Measurements from ENCODE around the gene QTRT2. TPM values are rescaled to one million over a fixed set of nuclear protein-coding genes. Genes with fewer than 3 reads are reported as not detected.

The QTRT2 gene
- 7.6 TPM for total RNA-seq

DNA sequence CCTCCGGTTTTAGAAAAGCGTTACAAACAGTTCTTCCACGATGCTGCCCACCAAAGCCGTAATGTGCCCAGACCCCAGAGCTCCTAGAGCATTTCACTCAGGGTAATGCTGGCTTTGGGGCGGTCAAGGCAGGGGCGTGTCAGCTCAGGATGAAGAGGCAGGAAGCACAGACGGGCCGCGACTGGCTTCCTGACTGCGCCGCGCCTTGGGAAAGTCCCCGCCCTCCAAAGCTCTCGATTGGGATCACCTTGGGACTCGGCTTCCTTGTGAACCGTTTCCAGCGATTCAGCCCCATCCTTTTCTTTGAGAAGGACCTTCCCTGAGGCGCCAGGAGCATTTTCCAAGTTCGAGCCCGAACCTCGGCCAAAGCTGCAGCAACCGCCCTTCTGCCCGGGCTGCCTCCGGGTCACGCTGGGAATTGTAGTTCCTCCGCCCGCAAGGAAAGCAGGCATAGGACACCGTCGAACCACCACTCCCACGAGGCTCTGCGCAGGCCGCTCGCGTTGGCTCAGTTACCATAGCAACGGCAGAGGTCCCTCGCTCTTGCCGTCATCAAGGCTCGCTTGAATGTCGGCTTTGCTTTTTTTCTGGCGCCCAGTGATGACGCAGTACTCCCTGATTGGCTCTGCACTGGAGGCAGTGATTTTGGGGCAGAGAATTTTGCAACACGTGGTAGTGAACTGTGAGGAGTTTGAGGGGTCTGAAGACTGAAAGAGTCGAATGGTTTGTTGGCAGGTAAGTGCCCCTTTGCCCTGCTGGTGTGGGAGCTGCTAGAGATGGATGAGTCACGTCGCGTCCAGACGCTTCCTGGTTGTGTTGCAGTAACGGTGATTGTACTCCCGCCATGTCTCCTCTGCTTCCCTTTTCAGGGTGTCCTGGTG is at the start of gene QTRT2, which contains the start of gene CCDC191:
QTRT2 (plus strand) TSS at position 608 of the 881 bp plus-strand sequence. CDS start 8,521 bp downstream, outside the sequence.
CCDC191 (minus strand) TSS at position 397 of the 881 bp plus-strand sequence; CDS start at position 337, 60 bp downstream.
- DNase-seq (ENCODE audit: extremely low spot score in 2 of 2), result peak; percentile 99 to 100
- H3K9me3 ChIP-seq, result no peaks in the 10 kb centered on the region
- intact Hi-C loops (cut with DNase I), result no loop called here
- TF ChIP-seq POLR2AphosphoS5 (IDR thresholded peaks at IDR 0.05; ENCODE audit: insufficient read depth in 1 of 2, low read depth in 1 of 2) (peak; percentile 83 to 99), POLR2A (IDR thresholded peaks at IDR 0.05) (no peak)
- TF ChIP-seq, protein P1, sequence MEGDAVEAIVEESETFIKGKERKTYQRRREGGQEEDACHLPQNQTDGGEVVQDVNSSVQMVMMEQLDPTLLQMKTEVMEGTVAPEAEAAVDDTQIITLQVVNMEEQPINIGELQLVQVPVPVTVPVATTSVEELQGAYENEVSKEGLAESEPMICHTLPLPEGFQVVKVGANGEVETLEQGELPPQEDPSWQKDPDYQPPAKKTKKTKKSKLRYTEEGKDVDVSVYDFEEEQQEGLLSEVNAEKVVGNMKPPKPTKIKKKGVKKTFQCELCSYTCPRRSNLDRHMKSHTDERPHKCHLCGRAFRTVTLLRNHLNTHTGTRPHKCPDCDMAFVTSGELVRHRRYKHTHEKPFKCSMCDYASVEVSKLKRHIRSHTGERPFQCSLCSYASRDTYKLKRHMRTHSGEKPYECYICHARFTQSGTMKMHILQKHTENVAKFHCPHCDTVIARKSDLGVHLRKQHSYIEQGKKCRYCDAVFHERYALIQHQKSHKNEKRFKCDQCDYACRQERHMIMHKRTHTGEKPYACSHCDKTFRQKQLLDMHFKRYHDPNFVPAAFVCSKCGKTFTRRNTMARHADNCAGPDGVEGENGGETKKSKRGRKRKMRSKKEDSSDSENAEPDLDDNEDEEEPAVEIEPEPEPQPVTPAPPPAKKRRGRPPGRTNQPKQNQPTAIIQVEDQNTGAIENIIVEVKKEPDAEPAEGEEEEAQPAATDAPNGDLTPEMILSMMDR (IDR thresholded peaks at IDR 0.05), result no peak
- peak within 1 kb of the TSS; percentile 62 to 65 for H3K4me3 ChIP-seq
- no peaks in the 10 kb centered on the region for H3K36me3 ChIP-seq
- no peaks in the 10 kb centered on the region for H3K27me3 ChIP-seq
- H3K4me1 ChIP-seq, result peaks cover 35% of the 10 kb centered on the region
- H3K27ac ChIP-seq, result peak within 1 kb of the TSS; percentile 78

DNA sequence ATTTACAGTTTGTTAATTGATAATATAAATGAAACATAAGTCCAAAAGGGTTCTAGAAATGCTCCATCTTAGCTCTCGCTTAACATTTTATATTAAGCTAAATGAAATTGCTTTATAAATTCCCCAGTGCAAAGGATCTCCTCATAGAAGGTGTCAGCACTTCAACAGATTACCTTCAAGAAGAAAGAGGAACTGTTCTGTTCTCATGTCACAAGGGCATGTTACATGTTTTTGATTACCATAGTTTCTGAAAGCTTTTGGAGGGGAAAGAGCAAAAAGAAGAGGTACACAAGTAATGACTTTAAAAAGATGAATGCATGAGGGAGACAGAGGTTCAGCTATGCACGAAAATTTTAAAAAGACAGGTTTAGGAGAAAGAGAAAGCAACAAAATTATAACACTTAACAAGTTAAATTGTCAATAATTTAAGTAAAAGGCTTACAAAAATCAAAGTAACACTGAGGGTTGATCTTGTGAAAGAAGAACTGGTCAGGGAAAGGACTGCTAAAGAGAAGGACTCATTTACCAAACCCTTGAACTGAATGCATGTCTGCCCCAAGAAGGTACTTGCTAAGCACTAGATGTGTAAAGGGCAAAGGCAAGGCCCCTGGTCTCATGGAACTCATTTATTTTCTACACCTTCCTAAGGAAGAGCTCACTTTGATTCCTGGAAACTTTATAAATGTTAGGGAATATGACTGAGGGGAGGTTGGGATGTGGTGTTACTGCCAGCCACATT is 45.3 kb upstream of the QTRT2 start:
- Histone ChIP-seq H3K4me3 (no peak overlapping the region), H3K27ac (no peak overlapping the region), H3K27me3 (no peaks in the 10 kb centered on the region), H3K36me3 (no peaks in the 10 kb centered on the region), H3K4me1 (no peaks in the 10 kb centered on the region), H3K9me3 (no peaks in the 10 kb centered on the region)
- DNase-seq (ENCODE audit: extremely low spot score in 2 of 2), result no peak
- intact Hi-C loops (cut with DNase I), result no loop called here
- TF ChIP-seq POLR2A (IDR thresholded peaks at IDR 0.05) (no peak), POLR2AphosphoS5 (IDR thresholded peaks at IDR 0.05; ENCODE audit: insufficient read depth in 1 of 2, low read depth in 1 of 2) (no peak)
- TF ChIP-seq, protein P1 (IDR thresholded peaks at IDR 0.05), result no peak

DNA sequence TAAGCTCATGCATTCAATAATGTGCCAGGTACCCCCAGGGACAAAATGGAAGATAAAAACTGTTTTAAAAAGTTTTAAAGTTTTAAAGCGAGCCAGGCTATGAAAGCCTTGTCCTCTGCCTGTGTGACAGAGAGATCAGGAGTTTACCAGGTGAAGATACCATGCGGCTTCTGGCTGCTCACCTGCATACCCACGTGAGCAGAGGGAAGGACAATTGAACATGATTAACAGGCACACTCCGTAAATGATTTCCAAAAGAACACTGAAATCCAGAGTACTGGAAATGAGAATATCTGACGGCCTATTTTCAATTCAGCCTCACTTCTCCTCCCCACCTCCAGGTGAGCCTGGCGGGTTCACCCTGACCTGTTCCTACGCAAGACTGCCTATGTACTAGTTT is 42.3 kb upstream of the QTRT2 start:
- no peak for DNase-seq (ENCODE audit: extremely low spot score in 2 of 2)
- no peaks in the 10 kb centered on the region for H3K9me3 ChIP-seq
- no peaks in the 10 kb centered on the region for H3K4me1 ChIP-seq
- H3K4me3 ChIP-seq, result no peak overlapping the region
- no peak for TF ChIP-seq POLR2AphosphoS5 (IDR thresholded peaks at IDR 0.05; ENCODE audit: insufficient read depth in 1 of 2, low read depth in 1 of 2)
- TF ChIP-seq, protein P1 (IDR thresholded peaks at IDR 0.05), result no peak
- TF ChIP-seq POLR2A (IDR thresholded peaks at IDR 0.05), result no peak
- no peak overlapping the region for H3K27ac ChIP-seq
- no peaks in the 10 kb centered on the region for H3K36me3 ChIP-seq
- intact Hi-C loops (cut with DNase I), result no loop called here
- H3K27me3 ChIP-seq, result no peaks in the 10 kb centered on the region

DNA sequence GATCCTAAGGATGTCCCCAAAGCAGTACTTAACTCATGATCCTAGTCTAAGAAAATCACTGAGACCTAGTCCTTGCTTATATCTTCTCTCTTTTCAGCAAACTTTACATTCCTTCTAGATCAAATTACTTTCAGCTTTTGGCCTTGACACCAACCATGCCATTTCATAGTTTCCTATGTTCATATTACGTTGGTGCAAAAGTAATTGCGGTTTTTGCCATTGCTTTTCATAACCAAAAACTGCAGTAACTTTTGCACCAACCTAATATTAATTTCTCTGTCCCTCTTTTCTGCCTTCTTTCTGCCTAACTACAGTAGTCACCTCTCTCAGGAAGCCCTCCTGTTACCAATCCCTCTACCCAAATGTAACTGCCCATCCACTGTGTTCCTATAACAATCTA is 37.1 kb upstream of the QTRT2 start:
- DNase-seq (ENCODE audit: extremely low spot score in 2 of 2), result no peak
- no peaks in the 10 kb centered on the region for H3K36me3 ChIP-seq
- TF ChIP-seq, protein P1 (IDR thresholded peaks at IDR 0.05), result no peak
- TF ChIP-seq POLR2A (IDR thresholded peaks at IDR 0.05) (no peak), POLR2AphosphoS5 (IDR thresholded peaks at IDR 0.05; ENCODE audit: insufficient read depth in 1 of 2, low read depth in 1 of 2) (no peak)
- no peaks in the 10 kb centered on the region for H3K27me3 ChIP-seq
- no peak overlapping the region for H3K27ac ChIP-seq
- H3K4me1 ChIP-seq, result no peaks in the 10 kb centered on the region
- no peak overlapping the region for H3K4me3 ChIP-seq
- H3K9me3 ChIP-seq, result no peaks in the 10 kb centered on the region
- intact Hi-C loops (cut with DNase I), result no loop called here
